Mammary epithelial cell (primary cell): ENCODE results near the gene TSPAN10.

Experiments
- EZH2 ChIP-seq: IDR thresholded peaks from 2 replicates; pipeline ENCODE4 v1.6.1; 2012; ENCODE audit warnings: low read length, inconsistent platforms, borderline replicate concordance
- TF ChIP-seq, protein P1 (sequence below), 2 donors: IDR thresholded peaks in 1 of 2; conservative IDR thresholded peaks in 1 of 2; 2 replicates each; pipeline ENCODE4 v1.5.1; 2011 to 2012; ENCODE audit warnings: inconsistent platforms in 2 of 2, low read length in 2 of 2, mild to moderate bottlenecking in 2 of 2, control low read depth in 1 of 2, low read depth in 1 of 2; ENCODE audit not compliant: insufficient read depth in 1 of 2; ENCODE audit errors: extremely low read depth in 1 of 2

- TF ChIP-seq, protein P1, sequence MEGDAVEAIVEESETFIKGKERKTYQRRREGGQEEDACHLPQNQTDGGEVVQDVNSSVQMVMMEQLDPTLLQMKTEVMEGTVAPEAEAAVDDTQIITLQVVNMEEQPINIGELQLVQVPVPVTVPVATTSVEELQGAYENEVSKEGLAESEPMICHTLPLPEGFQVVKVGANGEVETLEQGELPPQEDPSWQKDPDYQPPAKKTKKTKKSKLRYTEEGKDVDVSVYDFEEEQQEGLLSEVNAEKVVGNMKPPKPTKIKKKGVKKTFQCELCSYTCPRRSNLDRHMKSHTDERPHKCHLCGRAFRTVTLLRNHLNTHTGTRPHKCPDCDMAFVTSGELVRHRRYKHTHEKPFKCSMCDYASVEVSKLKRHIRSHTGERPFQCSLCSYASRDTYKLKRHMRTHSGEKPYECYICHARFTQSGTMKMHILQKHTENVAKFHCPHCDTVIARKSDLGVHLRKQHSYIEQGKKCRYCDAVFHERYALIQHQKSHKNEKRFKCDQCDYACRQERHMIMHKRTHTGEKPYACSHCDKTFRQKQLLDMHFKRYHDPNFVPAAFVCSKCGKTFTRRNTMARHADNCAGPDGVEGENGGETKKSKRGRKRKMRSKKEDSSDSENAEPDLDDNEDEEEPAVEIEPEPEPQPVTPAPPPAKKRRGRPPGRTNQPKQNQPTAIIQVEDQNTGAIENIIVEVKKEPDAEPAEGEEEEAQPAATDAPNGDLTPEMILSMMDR (conservative IDR thresholded peaks at IDR 0.05 in 1 of 2, IDR thresholded peaks at IDR 0.05 in 1 of 2; ENCODE audit: extremely low read depth in 1 of 2, insufficient read depth in 1 of 2, low read depth in 1 of 2, low read length in 2 of 2): no peak
- no peak for TF ChIP-seq EZH2
Observed at GRCh38 chr17:81691196-81691595, 54.2 kb downstream of the TSPAN10 start.
